NOMO-1 treated with DMSO at 0.1 percent for 48 hours (cell line): Measurements from ENCODE around the gene FSIP2.
"Not testable (repeated sequence)": the region's sequence is repeated elsewhere in the genome, so short reads cannot be mapped to it uniquely, and the experiment has no call there.

Source experiments
- DNase-seq: peaks from one replicate; lab custom pipeline; 2025; ENCODE audit not compliant: unreplicated experiment; lab: John Stamatoyannopoulos, UW

Gene FSIP2

DNA sequence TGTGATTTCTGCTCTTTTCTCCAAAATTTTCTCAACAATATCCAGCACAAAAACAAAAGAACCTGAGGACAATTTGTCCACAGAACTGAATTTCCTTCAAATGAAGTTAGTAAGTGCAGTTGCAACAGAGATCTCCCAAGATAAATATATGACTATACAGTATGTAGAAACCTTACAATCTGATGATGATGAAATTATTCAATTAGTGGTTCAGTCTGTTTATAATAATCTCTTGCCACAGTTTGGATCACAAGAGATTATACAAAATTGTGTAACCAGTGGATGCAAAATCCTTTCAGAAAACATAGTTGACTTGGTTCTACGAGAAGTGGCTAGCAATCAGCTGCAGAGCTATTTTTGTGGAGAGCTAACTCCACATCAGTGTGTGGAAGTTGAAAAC is 68.7 kb downstream of the FSIP2 start:
- no peak for DNase-seq

DNA sequence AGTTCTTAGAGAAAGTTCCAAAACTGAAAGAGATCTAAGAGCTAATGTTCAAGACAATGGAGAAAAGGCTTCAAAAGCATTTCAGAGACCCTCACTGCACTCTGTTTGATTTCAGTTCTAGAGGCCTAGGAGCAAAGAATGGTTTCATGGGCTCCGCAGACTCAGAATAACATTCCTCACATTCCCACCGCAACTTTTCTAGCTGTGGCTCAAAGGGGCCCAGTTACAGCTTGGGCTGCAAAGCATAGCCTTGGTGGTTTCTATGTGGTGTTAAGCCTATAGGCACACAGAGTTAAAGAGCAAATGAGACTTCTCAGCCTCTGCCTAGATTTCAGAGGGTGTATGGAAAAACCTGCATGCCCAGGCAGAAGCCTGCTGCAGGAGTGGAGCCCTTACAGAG is 73.0 kb downstream of the FSIP2 start:
- DNase-seq = no peak

DNA sequence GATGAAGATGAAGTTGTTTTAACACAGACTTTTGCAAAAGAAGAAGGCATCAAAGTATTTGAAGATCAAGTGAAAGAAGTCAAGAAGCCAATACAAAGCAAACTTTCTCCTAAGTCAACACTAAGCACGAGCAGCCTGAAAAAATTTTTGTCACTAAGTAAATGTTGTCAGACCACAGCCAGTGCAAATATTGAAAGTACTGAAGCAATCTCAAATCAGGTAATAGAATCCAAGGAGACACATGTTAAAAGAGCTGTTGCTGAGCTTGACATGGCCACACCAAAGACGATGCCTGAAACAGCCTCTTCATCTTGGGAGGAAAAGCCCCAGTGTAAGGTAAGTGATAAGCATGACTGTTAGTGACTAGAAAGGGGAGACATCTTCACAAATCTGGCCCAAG is 75.1 kb downstream of the FSIP2 start:
- no peak for DNase-seq

DNA sequence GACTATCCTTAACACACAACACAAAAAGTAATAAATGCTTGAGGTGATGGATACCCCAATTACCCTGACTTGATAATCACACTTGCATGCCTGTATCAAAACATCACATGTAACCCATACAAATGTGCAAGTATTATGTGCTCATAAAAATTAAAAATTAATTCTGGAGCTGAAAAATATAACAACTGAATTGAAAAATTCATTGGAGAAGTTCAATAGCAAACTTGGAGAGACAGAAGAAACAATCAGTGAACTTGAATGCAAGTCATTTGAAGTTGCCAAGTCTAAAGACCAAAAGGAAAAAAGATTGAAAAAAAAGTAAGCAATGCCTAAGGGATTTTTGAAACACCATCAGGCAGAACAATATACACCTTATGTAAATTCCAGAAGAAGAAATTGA is 79.4 kb downstream of the FSIP2 start:
- DNase-seq = no peak

- no peak for DNase-seq
These were observed 82.9 kb downstream of the FSIP2 start for GRCh38 chr2:185821467-185821866.

GRCh38 chr2:185823773-185824172 is 85.2 kb downstream of the FSIP2 start:
- DNase-seq = no peak

GRCh38 chr2:185825557-185825956 is 87.0 kb downstream of the FSIP2 start:
- no peak for DNase-seq

- DNase-seq = no peak
These were observed 89.7 kb downstream of the FSIP2 start for GRCh38 chr2:185828326-185828725.

GRCh38 chr2:185833864-185834263 is 95.3 kb downstream of the FSIP2 start:
- no peak for DNase-seq

DNA sequence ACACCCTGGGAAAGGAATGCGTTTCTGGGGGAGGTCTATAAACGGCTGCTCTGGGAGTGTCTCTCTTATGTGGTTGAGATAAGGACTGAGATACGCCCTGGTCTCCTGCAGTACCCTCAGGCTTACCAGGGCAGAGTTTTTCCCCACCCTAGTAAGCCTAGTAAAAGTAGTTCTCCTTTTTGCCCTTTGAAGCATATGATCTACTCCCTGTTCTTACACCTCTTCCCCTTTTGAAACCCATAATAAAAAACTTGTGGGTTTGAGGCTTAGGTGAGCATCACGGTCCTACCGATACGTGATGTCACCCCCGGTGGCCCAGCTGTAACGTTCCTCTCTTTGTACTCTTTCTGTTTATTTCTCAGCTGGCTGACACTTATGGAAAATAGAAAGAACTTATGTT is 97.4 kb downstream of the FSIP2 start:
- no peak for DNase-seq

GRCh38 chr2:185854885-185855284 is 116.3 kb downstream of the FSIP2 start:
- DNase-seq = no peak

- no peak for DNase-seq
These were observed 119.1 kb downstream of the FSIP2 start for GRCh38 chr2:185857691-185858090.

DNA sequence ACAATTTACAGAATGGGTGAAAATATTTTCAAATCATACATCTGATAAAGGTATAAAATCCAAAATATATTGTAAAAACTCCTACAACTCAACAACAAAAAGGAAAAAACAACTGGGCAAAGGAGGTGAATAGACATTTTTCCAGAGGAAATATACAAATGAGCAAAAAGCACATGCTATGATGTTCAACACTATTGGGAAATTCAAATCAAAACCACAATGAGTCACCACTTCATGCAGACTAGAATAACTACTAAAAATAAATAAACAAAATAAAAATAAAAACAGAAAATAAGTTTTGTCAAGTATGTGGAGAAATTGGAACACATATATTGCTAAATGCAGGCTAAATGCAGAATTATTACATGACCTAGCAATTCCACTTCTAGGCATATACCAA is 120.9 kb downstream of the FSIP2 start:
- no peak for DNase-seq

DNA sequence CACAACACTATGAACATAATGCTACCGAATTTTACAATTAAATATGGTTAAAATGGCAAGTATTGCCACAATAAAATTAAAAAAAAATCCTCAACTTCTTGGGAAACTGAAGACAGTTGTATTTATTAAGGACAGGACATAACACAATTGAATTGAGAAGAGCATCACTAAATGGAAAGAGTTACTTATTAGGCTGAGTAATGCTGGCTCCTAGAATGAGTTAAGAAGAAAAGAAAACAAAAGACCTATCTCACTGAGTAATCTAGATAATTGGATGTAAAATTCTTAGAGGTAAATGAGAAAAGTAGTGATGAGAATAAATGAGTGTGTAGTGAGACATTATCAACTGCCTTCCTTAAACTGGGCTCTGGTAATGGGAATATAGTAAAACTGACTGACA is 121.7 kb downstream of the FSIP2 start:
- no peak for DNase-seq

GRCh38 chr2:185862657-185863398 is 124.2 kb downstream of the FSIP2 start:
- DNase-seq = no peak

DNA sequence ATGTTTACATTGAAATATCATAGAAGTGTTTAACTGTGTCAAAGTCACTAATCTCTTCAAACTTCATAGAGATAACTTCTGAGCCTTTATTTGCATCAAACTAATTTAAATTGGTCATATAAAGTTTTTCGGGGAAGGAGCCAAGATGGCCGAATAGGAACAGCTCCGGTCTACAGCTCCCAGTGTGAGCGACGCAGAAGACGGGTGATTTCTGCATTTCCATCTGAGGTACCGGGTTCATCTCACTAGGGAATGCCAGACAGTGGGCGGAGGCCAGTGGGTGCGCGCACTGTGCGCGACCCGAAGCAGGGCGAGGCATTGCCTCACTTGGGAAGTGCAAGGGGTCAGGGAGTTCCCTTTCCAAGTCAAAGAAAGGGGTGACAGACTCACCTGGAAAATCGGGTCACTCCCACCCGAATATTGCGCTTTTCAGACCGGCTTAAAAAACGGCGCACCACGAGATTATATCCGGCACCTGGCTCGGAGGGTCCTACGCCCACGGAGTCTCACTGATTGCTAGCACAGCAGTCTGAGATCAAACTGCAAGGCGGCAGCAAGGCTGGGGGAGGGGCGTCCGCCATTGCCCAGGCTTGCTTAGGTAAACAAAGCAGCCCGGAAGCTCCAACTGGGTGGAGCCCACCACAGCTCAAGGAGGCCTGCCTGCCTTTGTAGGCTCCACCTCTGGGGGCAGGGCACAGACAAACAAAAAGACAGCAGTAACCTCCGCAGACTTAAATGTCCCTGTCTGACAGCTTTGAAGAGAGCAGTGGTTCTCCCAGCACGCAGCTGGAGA is 126.1 kb downstream of the FSIP2 start:
- not testable (repeated sequence) for DNase-seq

- no peak for DNase-seq
These were observed 136.7 kb downstream of the FSIP2 start for GRCh38 chr2:185875136-185875931.

GRCh38 chr2:185876234-185876633 is 137.6 kb downstream of the FSIP2 start:
- no peak for DNase-seq

- DNase-seq = no peak
These were observed 141.8 kb downstream of the FSIP2 start for GRCh38 chr2:185880396-185880795.
